B cell (primary cell): ENCODE results near the gene ASB9. TPM values are rescaled to one million over a fixed set of nuclear protein-coding genes. Genes with fewer than 3 reads are reported as not detected.

Experiments used
- ATAC-seq: fragments of 200-7000 bp; cut with Tn5 transposase; one replicate; pipeline ENCODE4 v1.10.0; 2021; ENCODE audit warnings: low read depth, mild to moderate bottlenecking, moderate number of reproducible peaks, moderate library complexity
- CTCF ChIA-PET: fragments of 350-600 bp; sonication (Branson Sonifier 250); formaldehyde crosslinking; loops from one replicate; lab custom pipeline; 2021; ENCODE audit warnings: antibody characterized with exemption, inconsistent platforms; lab: Charles Lee
- POLR2A ChIA-PET: fragments of 350-600 bp; sonication (Branson Sonifier 250); formaldehyde crosslinking; loops from one replicate; lab custom pipeline; 2021; ENCODE audit warnings: antibody characterized with exemption; lab: Charles Lee
- DNase-seq: peaks from one replicate; pipeline ENCODE4 v3.0.0; 2013
- H2AFZ ChIP-seq: 2 replicates; pipeline ENCODE4 v1.6.1; 2012; ENCODE audit warnings: mild to moderate bottlenecking, low read depth, low read length; ENCODE audit not compliant: insufficient read depth, poor library complexity, severe bottlenecking
- H3K27ac ChIP-seq, 2 donors: 1 replicate in 1 of 2; 2 replicates in 1 of 2; pipeline ENCODE4 v1.5.1; 2012 to 2013; ENCODE audit warnings: low read length in 2 of 2, mild to moderate bottlenecking in 2 of 2, moderate library complexity in 1 of 2
- H3K27me3 ChIP-seq, 4 experiments: fragments of 200-600 bp in 1 of 4; sonication (generic) in 1 of 4; replicated peaks in 1 of 4; 1 replicate in 2 of 4; 2 replicates in 2 of 4; pipeline versions ENCODE4 v1.6.1 to v1.7.0; 2013 to 2016; ENCODE audit warnings: low read length in 3 of 4, mild to moderate bottlenecking in 2 of 4, mixed read lengths in 1 of 4, moderate library complexity in 1 of 4; ENCODE audit not compliant: insufficient read depth in 4 of 4, control insufficient read depth in 3 of 4; ENCODE audit errors: control extremely low read depth in 1 of 4
- H3K36me3 ChIP-seq, 2 experiments: replicated peaks in 1 of 2; 1 replicate in 1 of 2; 2 replicates in 1 of 2; pipeline versions ENCODE4 v1.6.1 to v1.7.1; 2013; ENCODE audit warnings: low read length in 1 of 2; ENCODE audit not compliant: insufficient read depth in 2 of 2, control insufficient read depth in 1 of 2; ENCODE audit errors: control extremely low read depth in 1 of 2, extremely low read depth in 1 of 2
- H3K4me1 ChIP-seq, 2 donors: fragments of 200-600 bp in 1 of 2; sonication (generic) in 1 of 2; 1 replicate in 1 of 2; 2 replicates in 1 of 2; pipeline versions ENCODE4 v1.5.1 to v1.6.1; 2013 to 2017; ENCODE audit warnings: low read length in 2 of 2; ENCODE audit not compliant: control insufficient read depth in 2 of 2, insufficient read depth in 2 of 2
- H3K4me2 ChIP-seq: replicated peaks from 2 replicates; pipeline ENCODE3; 2012; ENCODE audit warnings: mild to moderate bottlenecking, low read depth, low read length; ENCODE audit not compliant: poor library complexity, severe bottlenecking
- H3K4me3 ChIP-seq, 5 experiments: fragments of 200-600 bp in 1 of 5; sonication (generic) in 1 of 5; 1 replicate in 3 of 5; 2 replicates in 2 of 5; pipeline versions ENCODE4 v1.5.1 to v1.7.0; 2011 to 2016; ENCODE audit warnings: low read length in 4 of 5, mild to moderate bottlenecking in 4 of 5, low read depth in 2 of 5, control low read depth in 1 of 5, moderate library complexity in 1 of 5; ENCODE audit not compliant: insufficient read depth in 1 of 5; ENCODE audit errors: control extremely low read depth in 1 of 5, extremely low read depth in 1 of 5
- H3K79me2 ChIP-seq: fragments of 200-600 bp; sonication (generic); one replicate; pipeline ENCODE4 v1.6.0; 2016; ENCODE audit warnings: low read length; ENCODE audit not compliant: control insufficient read depth, insufficient read depth
- H3K9ac ChIP-seq: fragments of 200-600 bp; sonication (generic); 2 replicates; pipeline ENCODE4 v1.6.1; 2017; ENCODE audit warnings: mild to moderate bottlenecking, low read length, moderate library complexity
- H3K9me3 ChIP-seq, 3 donors: one replicate each; pipeline versions ENCODE4 v1.6.1 to v1.7.1; 2013; ENCODE audit warnings: low read length in 2 of 3; ENCODE audit not compliant: control insufficient read depth in 2 of 3, insufficient read depth in 1 of 3; ENCODE audit errors: control extremely low read depth in 1 of 3
- H4K20me1 ChIP-seq: 2 replicates; pipeline ENCODE4 v1.6.0; 2012; ENCODE audit warnings: mild to moderate bottlenecking, low read length; ENCODE audit not compliant: insufficient read depth, control insufficient read depth, poor library complexity, severe bottlenecking
- H3K27ac Mint-ChIP-seq: one replicate; pipeline ENCODE4 v1.8.0; 2021; ENCODE audit warnings: mixed read lengths
- H3K27me3 Mint-ChIP-seq: one replicate; pipeline ENCODE4 v1.8.0; 2021; ENCODE audit warnings: mixed read lengths
- H3K4me1 Mint-ChIP-seq: one replicate; pipeline ENCODE4 v1.8.0; 2021; ENCODE audit warnings: mixed read lengths
- H3K4me3 Mint-ChIP-seq: one replicate; pipeline ENCODE4 v1.8.0; 2021; ENCODE audit warnings: mixed read lengths
- H3K9me3 Mint-ChIP-seq: one replicate; pipeline ENCODE4 v1.8.0; 2022; ENCODE audit warnings: mixed read lengths; ENCODE audit not compliant: insufficient read depth
- CTCF ChIP-seq: fragments of 200-600 bp; IDR thresholded peaks from one replicate; pipeline ENCODE4 v1.8.0; 2022; ENCODE audit warnings: antibody characterized with exemption, mild to moderate bottlenecking
- EZH2 ChIP-seq: IDR thresholded peaks from 2 replicates; pipeline ENCODE4 v1.6.1; 2012; ENCODE audit warnings: borderline replicate concordance, low read depth, mild to moderate bottlenecking, moderate library complexity, low read length; ENCODE audit not compliant: insufficient read depth, poor library complexity, severe bottlenecking
- WGBS: methylation state at CpG from one replicate; pipeline ENCODE4 v1.1.5; 2013; ENCODE audit warnings: missing lambda C conversion rate; ENCODE audit not compliant: insufficient coverage; 5-methylcytosine and 5-hydroxymethylcytosine counted together
- intact Hi-C: fragments of 100-400 bp; cut with micrococcal nuclease; formaldehyde crosslinking; loops from one replicate; pipeline ENCODE4 v1.10.0; 2022
- polyA plus RNA-seq: library from polyadenylated mRNA; depleted of rRNA; stranded (reverse); fragments of >200 nt; gene quantifications from 2 replicates; pipeline ENCODE4 v1.2.3, GENCODE V29; 2012
- total RNA-seq, 2 donors: library from RNA; stranded (reverse); fragments of 120-200 nt in 1 of 2; gene quantifications; 1 replicate in 1 of 2; 2 replicates in 1 of 2; pipeline versions ENCODE4 v1.2.3 to v1.2.4, GENCODE V29; 2013 to 2022

Gene ASB9
- total and polyA plus RNA-seq, 2 donors (not counting 1 experiment from before 2014, with no cell fraction given) = not detected

- H3K4me1 Mint-ChIP-seq = no peaks in the 10 kb centered on the region
- no peak overlapping the region for H3K27ac ChIP-seq
- peaks cover 3% of the 10 kb centered on the region for H3K27me3 Mint-ChIP-seq
- no peaks in the 10 kb centered on the region for H4K20me1 ChIP-seq
- no peak overlapping the region for H3K27ac Mint-ChIP-seq
- no peaks in the 10 kb centered on the region for H3K36me3 ChIP-seq
- no peaks in the 10 kb centered on the region for H3K4me1 ChIP-seq
- no peak overlapping the region for H2AFZ ChIP-seq
- H3K9me3 Mint-ChIP-seq = no peaks in the 10 kb centered on the region
- H3K9me3 ChIP-seq = no peaks in the 10 kb centered on the region
- ChIA-PET CTCF (no interaction called here), POLR2A (no interaction called here)
- no peak overlapping the region for H3K4me3 Mint-ChIP-seq
- no peaks in the 10 kb centered on the region for H3K79me2 ChIP-seq
- no peak for TF ChIP-seq CTCF
- no peak for TF ChIP-seq EZH2
- no peak overlapping the region for H3K4me3 ChIP-seq
- no peak overlapping the region for H3K9ac ChIP-seq
- DNase-seq (no peak), ATAC-seq (no peak)
- no peaks in the 10 kb centered on the region for H3K27me3 ChIP-seq
- intact Hi-C loops = no loop called here
- H3K4me2 ChIP-seq = no peak overlapping the region
Observed at GRCh38 chrX:15221321-15221720, 48.6 kb downstream of the ASB9 start.

DNA sequence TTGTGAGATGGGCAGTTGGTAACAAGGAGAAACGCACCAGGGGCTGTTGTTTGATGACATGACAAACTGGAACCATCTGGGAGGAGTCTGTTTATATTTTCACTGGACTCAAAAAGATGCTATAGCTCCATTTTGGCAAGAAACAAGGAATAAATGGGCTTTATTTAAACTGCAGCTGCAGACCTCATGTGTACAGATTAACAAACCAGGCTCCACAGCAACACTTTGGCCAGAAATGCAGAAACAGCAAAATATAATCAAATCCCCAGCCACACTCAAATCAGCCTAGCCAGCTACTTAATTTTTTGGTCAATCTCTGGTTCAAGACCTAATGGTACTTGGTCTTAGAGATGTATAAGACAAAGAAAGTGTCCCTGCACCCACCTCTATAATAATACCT lies 52.7 kb downstream of the ASB9 start:
- Histone ChIP-seq H3K9me3 (no peaks in the 10 kb centered on the region), H4K20me1 (no peaks in the 10 kb centered on the region)

More for the DNA sequence above, 52.7 kb downstream of the ASB9 start:
- intact Hi-C loops = no loop called here
- H3K4me3 ChIP-seq = no peak overlapping the region
- DNase-seq (no peak), ATAC-seq (no peak)
- H3K4me3 Mint-ChIP-seq = no peak overlapping the region
- ChIA-PET CTCF (no interaction called here), POLR2A (no interaction called here)
- no peaks in the 10 kb centered on the region for H3K36me3 ChIP-seq
- H3K79me2 ChIP-seq = no peaks in the 10 kb centered on the region
- H3K27me3 ChIP-seq = peaks cover 0 to 3% (median 0%) of the 10 kb centered on the region in 4 experiments
- H2AFZ ChIP-seq = no peak overlapping the region
- peaks cover 9% of the 10 kb centered on the region for H3K27me3 Mint-ChIP-seq
- H3K4me1 Mint-ChIP-seq = no peaks in the 10 kb centered on the region
- TF ChIP-seq CTCF (no peak), EZH2 (no peak)
- no peak overlapping the region for H3K9ac ChIP-seq
- no CpG with 5 or more reads among the region's 1 CpG for WGBS
- H3K4me1 ChIP-seq = no peaks in the 10 kb centered on the region
- no peak overlapping the region for H3K27ac ChIP-seq
- no peak overlapping the region for H3K27ac Mint-ChIP-seq
- no peak overlapping the region for H3K4me2 ChIP-seq
- H3K9me3 Mint-ChIP-seq = no peaks in the 10 kb centered on the region
